Suprapubic skin (tissue), 4 donors: ENCODE data around the gene MAP4K5. TPM values are rescaled to one million over a fixed set of nuclear protein-coding genes. Genes with fewer than 3 reads are reported as not detected.

Experiments
- DNase-seq, 2 donors: peaks; one replicate each; pipeline ENCODE4 v3.0.0-alpha.2; 2019; ENCODE audit warnings: low spot score in 2 of 2
- H3K27ac ChIP-seq: fragments of 200-600 bp; sonication (generic); one replicate; pipeline ENCODE4 v1.5.1; 2019
- H3K27me3 ChIP-seq: fragments of 200-600 bp; sonication (generic); one replicate; pipeline ENCODE4 v1.5.1; 2019
- H3K36me3 ChIP-seq: fragments of 200-600 bp; sonication (generic); one replicate; pipeline ENCODE4 v1.5.1; 2019
- H3K4me1 ChIP-seq: fragments of 200-600 bp; sonication (generic); one replicate; pipeline ENCODE4 v1.5.1; 2019
- H3K4me3 ChIP-seq: fragments of 200-600 bp; sonication (generic); one replicate; pipeline ENCODE4 v1.5.1; 2019; ENCODE audit warnings: mild to moderate bottlenecking
- H3K9me3 ChIP-seq: fragments of 200-600 bp; sonication (generic); one replicate; pipeline ENCODE4 v1.5.1; 2019
- CTCF ChIP-seq, 2 donors: fragments of 200-600 bp in 1 of 2; fragments of 450-650 bp in 1 of 2; sonication (generic) in 1 of 2; IDR thresholded peaks; one replicate each; pipeline ENCODE4 v1.5.1; 2016 to 2019; ENCODE audit warnings: antibody characterized with exemption in 2 of 2, mild to moderate bottlenecking in 1 of 2, moderate library complexity in 1 of 2
- EP300 ChIP-seq: sonication (generic); formaldehyde crosslinking; IDR thresholded peaks from one replicate; pipeline ENCODE4 v1.6.1; 2017; ENCODE audit warnings: antibody characterized with exemption
- POLR2A ChIP-seq, 2 donors: fragments of 450-650 bp; IDR thresholded peaks; one replicate each; pipeline ENCODE4 v1.6.1; 2017; ENCODE audit warnings: antibody characterized with exemption in 2 of 2, mild to moderate bottlenecking in 2 of 2, moderate library complexity in 2 of 2
- POLR2AphosphoS5 ChIP-seq, 3 donors: sonication (generic); formaldehyde crosslinking; IDR thresholded peaks; one replicate each; pipeline ENCODE4 v1.6.1; 2017; ENCODE audit warnings: antibody characterized with exemption in 3 of 3
- WGBS: methylation state at CpG from one replicate; pipeline ENCODE4 v1.1.5; 2018; 5-methylcytosine and 5-hydroxymethylcytosine counted together
- total RNA-seq, 4 donors: library from RNA; depleted of rRNA; stranded (reverse); fragments of >200 nt; gene quantifications; one replicate each; pipeline ENCODE4 v1.1.0, GENCODE V29; 2016

MAP4K5 gene
- total RNA-seq, 4 donors from 2014 or later: 109 to 226 (median 125) TPM

GRCh38 chr14:50551877-50552276 is 19.5 kb upstream of the MAP4K5 start:
- H3K4me1 ChIP-seq: no peaks in the 10 kb centered on the region
- H3K27ac ChIP-seq: no peak overlapping the region
- H3K27me3 ChIP-seq: no peaks in the 10 kb centered on the region
- TF ChIP-seq CTCF (IDR thresholded peaks at IDR 0.05): no peak
- TF ChIP-seq POLR2AphosphoS5 (IDR thresholded peaks at IDR 0.05): no peak
- TF ChIP-seq EP300: no peak
- no peak for TF ChIP-seq POLR2A (IDR thresholded peaks at IDR 0.05)
- no peaks in the 10 kb centered on the region for H3K36me3 ChIP-seq
- 82% methylated on average over 3 of the region's 3 CpGs for WGBS
- H3K4me3 ChIP-seq: no peak overlapping the region
- no peak for DNase-seq
- H3K9me3 ChIP-seq: no peaks in the 10 kb centered on the region

- DNase-seq: no peak
- WGBS: 67% methylated on average over 1 of the region's 1 CpG
- TF ChIP-seq POLR2A (IDR thresholded peaks at IDR 0.05) (no peak), CTCF (IDR thresholded peaks at IDR 0.05) (no peak), EP300 (no peak), POLR2AphosphoS5 (IDR thresholded peaks at IDR 0.05) (no peak)
- Histone ChIP-seq H3K4me3 (no peak overlapping the region), H3K36me3 (no peaks in the 10 kb centered on the region), H3K9me3 (no peaks in the 10 kb centered on the region), H3K27me3 (no peaks in the 10 kb centered on the region), H3K27ac (no peak overlapping the region), H3K4me1 (peaks cover 2% of the 10 kb centered on the region)
These were observed 17.9 kb upstream of the MAP4K5 start for GRCh38 chr14:50550294-50550693.

GRCh38 chr14:50545618-50546017 is 13.2 kb upstream of the MAP4K5 start:
- 47% methylated on average over 3 of the region's 3 CpGs for WGBS
- H3K4me1 ChIP-seq: peaks cover 11% of the 10 kb centered on the region
- H3K4me3 ChIP-seq: no peak overlapping the region
- no peak for TF ChIP-seq EP300
- H3K9me3 ChIP-seq: no peaks in the 10 kb centered on the region
- no peak overlapping the region for H3K27ac ChIP-seq
- no peaks in the 10 kb centered on the region for H3K27me3 ChIP-seq
- DNase-seq: no peak
- no peaks in the 10 kb centered on the region for H3K36me3 ChIP-seq

- TF ChIP-seq POLR2A (IDR thresholded peaks at IDR 0.05) (no peak), EP300 (no peak), POLR2AphosphoS5 (IDR thresholded peaks at IDR 0.05) (no peak), CTCF (IDR thresholded peaks at IDR 0.05) (no peak)
- H3K4me1 ChIP-seq: peaks cover 11% of the 10 kb centered on the region
- no peaks in the 10 kb centered on the region for H3K36me3 ChIP-seq
- 70% methylated on average over 3 of the region's 3 CpGs for WGBS
- no peaks in the 10 kb centered on the region for H3K27me3 ChIP-seq
- no peak overlapping the region for H3K27ac ChIP-seq
- no peak for DNase-seq
- no peak overlapping the region for H3K4me3 ChIP-seq
- H3K9me3 ChIP-seq: no peaks in the 10 kb centered on the region
These were observed 12.5 kb upstream of the MAP4K5 start for GRCh38 chr14:50544911-50545310.

- no peaks in the 10 kb centered on the region for H3K9me3 ChIP-seq
- TF ChIP-seq POLR2AphosphoS5 (IDR thresholded peaks at IDR 0.05) (no peak), EP300 (no peak), POLR2A (IDR thresholded peaks at IDR 0.05) (no peak), CTCF (IDR thresholded peaks at IDR 0.05) (peak; percentile 37 to 56)
- no peak overlapping the region for H3K4me3 ChIP-seq
- peaks cover 11% of the 10 kb centered on the region for H3K4me1 ChIP-seq
- H3K36me3 ChIP-seq: no peaks in the 10 kb centered on the region
- H3K27ac ChIP-seq: no peak overlapping the region
- no peak for DNase-seq
- WGBS: 0% methylated on average over 2 of the region's 2 CpGs
- H3K27me3 ChIP-seq: no peaks in the 10 kb centered on the region
These were observed 10.6 kb upstream of the MAP4K5 start for GRCh38 chr14:50542941-50543418.

- Histone ChIP-seq H3K4me1 (peaks cover 11% of the 10 kb centered on the region), H3K9me3 (no peaks in the 10 kb centered on the region), H3K4me3 (no peak overlapping the region), H3K27me3 (no peaks in the 10 kb centered on the region), H3K36me3 (no peaks in the 10 kb centered on the region), H3K27ac (no peak overlapping the region)
- WGBS: 76% methylated on average over 1 of the region's 1 CpG
- TF ChIP-seq EP300: no peak
- TF ChIP-seq POLR2AphosphoS5 (IDR thresholded peaks at IDR 0.05): no peak
- TF ChIP-seq POLR2A (IDR thresholded peaks at IDR 0.05): no peak
- no peak for TF ChIP-seq CTCF (IDR thresholded peaks at IDR 0.05)
- no peak for DNase-seq
These were observed 8.8 kb upstream of the MAP4K5 start for GRCh38 chr14:50541159-50541567.
